HL-60/S4 (cell line): ENCODE results near the gene ARHGAP9.
"Not testable (repeated sequence)": the region's sequence is repeated elsewhere in the genome, so short reads cannot be mapped to it uniquely, and the experiment has no call there.

ENCODE experiments used
- in situ Hi-C: fragments of 300-500 bp; cut with MboI; formaldehyde crosslinking; loops from 2 replicates; pipeline ENCODE4 v1.14.3; 2022; ENCODE audit warnings: low sequenced_read_pairs

The ARHGAP9 gene

DNA sequence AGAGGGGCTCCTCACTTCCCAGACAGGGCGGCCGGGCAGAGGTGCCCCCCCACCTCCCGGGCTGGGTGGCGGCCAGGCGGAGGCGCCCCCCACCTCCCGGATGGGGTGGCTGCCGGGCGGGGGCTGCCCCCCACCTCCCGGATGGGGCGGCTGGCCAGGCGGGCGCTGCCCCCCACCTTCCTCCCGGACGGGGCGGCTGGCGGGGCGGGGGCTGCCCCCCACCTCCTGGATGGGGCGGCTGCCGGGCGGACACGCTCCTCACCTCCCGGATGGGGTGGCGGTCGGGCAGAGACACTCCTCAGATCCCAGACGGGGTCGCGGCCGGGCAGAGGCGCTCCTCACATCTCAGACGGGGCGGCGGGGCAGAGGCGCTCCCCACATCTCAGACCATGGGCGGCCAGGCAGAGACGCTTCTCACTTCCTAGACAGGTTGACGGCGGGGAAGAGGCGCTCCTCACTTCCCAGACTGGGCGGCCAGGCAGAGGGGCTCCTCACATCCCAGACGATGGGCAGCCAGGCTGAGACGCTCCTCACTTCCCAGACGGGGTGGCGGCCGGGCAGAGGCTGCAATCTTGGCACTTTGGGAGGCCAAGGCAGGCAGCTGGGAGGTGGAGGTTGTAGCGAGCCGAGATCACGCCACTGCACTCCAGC lies 15.5 kb upstream of the ARHGAP9 start:
- in situ Hi-C loops: not testable (repeated sequence)

DNA sequence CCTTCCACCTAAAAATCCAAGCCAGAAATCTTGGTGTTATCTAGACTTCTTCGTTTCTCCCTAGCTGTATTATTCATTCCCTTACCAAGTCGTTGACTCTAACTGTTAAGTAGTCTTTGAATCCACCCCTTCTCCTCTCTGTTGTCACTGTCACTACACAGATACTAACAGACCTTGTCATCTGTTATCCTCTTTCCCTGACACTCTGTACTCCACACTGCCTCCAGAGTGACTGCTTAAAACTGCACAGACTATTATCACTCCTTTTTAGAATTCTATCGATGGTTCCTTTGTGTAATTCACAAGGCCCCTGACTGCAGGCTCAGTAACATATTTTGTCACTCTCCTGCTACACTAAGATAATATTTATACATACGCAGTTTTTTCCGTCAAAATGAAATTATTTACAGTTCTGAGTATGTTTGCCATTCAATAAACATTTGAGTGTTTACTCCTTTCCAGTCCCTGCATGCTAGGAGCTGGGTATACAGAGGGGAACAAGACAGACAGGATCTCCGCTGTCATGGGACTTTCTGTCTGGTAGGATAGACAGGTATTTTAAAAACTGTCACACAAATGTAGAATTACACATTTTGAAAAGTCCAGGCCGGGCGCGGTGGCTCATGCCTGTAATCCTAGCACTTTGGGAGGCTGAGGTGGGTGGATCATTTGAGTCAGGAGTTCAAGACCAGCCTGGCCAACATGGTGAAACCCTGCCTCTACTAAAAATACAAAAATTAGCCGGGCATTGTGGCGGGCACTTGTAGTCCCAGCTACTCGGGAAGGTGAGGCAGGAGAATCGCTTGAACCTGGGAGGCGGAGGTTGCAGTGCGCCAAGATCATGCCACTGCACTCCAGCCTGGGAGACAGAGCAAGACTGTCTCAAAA lies 12.0 kb upstream of the ARHGAP9 start:
- in situ Hi-C loops: no loop called here

DNA sequence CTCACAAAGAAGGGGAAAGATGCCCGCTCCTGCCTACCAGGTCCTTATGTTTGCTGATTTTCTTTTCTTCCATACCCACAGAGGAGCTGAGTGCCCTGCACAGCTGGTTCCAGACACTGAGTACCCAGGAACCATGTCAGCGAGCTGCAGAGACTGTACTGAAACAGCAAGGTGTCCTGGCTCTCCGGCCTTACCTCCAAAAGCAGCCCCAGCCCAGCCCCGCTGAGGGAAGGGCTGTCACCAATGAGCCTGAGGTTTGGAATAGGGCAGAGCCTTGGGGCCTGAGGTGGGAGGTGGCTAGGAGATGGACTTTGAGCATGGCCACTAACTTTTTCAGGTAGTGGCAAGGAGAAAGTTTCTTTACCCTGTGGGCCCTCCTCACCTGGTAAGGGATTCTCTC lies 10.5 kb upstream of the ARHGAP9 start:
- in situ Hi-C loops: no loop called here

GRCh38 chr12:57489157-57489641 lies 9.5 kb upstream of the ARHGAP9 start:
- in situ Hi-C loops: no loop called here

DNA sequence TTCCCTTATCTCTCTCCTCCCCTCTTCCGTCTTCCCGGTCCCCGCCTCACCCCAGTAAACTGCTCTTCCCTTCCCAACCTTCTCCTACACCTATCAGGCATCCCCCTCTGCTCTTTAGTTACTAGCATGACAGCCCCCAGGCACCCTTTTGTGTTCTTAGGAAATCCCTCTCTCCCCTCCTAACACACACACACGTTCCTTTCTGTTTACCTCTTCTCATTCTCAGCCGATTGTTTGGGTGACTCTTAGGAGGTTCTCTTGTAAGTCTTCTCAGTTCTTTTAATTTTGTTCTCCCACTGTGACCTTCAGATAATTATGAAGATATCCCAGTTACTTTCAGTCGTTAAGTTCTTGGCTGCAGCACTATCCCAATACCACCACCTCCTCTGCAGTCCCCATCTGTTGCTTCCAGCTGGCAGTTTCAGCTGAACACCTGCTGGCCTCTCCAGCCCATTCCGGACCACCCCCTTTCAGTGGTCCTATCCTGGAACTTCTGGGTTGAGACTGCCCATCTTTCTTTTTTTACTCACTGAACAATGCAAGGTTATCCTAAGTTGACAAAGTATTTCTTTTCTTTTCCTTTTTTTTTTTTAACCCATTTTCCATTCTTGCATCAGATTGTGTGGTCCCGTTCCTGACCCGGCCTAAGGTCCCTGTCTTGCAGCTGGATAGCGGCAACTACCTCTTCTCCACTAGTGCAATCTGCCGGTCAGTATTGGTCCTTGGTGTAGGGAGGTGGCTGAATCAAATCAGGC lies 8.9 kb upstream of the ARHGAP9 start:
- in situ Hi-C loops: no loop called here

- in situ Hi-C loops: no loop called here
Observed at GRCh38 chr12:57487597-57488401, 8.1 kb upstream of the ARHGAP9 start, which contains the start of gene MARS1. MARS1 (plus strand) TSS chr12:57488068; CDS start chr12:57488091, 23 bp downstream.

DNA sequence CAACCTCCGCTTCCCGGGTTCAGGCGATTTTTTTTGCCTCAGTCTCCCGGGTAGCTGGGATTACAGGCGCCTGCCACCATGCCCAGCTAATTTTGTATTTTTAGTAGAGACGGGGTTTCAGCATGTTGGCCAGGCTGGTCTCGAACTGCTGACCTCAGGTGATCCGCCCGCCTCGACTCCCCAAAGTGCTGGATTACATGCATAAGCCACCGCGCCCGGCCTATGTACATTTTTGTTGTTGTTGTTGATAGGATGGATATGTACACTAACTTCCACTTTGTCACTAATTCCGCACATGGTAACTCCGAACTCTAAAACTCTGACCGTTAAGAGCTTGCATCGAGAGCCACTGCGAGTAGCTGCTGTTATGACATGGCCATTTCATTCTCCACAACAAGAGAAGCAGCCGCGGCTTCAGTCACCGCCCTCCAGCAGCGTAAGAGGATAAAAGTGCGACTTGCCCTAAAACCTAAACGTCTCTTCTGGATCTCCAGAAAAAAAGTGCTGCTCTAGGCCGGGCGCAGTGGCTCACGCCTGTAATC lies 7.5 kb upstream of the ARHGAP9 start:
- in situ Hi-C loops: no loop called here

DNA sequence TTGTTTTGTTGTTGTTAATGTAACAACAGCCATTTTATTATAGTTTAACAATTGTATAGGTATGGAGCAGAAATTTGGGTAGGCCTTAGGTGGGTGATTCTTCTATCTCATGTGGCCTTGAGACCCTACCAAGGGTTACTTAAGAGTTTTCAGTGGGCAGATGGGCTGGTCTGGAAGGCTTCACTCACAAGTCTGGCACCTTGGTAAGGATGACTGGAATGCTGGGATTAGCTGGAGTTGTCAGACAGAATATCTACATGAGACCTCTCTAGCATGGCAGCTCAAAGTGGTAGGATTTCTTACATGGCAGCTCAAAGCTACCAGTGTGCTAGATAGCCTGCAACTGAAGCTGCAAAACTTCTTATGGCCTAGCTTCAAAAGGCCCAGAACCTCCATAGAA lies 6.0 kb upstream of the ARHGAP9 start:
- in situ Hi-C loops: no loop called here

DNA sequence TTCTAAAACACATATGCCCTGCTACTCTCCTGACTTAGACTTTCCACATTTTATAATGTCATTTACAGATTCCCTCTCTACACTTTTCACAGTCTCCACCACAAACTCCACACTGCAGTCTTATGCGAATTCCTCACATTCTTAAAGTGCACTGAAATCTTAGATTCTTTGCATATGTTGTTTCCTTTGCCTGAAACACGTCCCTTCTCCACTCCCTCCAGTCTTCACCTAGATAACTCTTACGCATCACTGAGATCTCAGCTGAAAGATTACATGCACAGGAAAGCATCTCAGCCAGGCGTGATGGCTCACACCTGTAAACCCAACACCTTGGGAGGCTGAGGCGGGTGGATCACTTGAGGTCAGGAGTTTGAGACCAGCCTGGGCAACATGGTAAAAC lies 3.8 kb upstream of the ARHGAP9 start:
- in situ Hi-C loops: no loop called here

DNA sequence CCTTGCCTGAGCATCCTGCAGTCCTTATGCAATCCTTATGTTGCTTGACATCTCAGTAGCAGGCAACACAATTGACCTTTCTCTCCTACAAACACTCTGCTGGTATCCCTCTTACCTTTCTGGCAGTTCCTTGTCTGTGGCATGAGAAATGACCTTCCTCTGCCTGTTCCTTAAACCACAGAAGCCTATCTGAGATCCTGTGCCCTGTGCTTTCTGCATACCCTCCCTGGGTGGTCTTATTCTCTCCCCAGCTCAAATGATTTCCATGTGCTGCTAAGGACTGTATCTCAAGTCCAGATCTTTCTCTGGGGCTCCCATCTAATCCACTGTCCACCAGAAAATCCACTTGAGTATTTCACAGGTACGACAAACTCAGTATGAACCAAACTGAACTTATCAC lies 2.0 kb upstream of the ARHGAP9 start:
- in situ Hi-C loops: no loop called here

DNA sequence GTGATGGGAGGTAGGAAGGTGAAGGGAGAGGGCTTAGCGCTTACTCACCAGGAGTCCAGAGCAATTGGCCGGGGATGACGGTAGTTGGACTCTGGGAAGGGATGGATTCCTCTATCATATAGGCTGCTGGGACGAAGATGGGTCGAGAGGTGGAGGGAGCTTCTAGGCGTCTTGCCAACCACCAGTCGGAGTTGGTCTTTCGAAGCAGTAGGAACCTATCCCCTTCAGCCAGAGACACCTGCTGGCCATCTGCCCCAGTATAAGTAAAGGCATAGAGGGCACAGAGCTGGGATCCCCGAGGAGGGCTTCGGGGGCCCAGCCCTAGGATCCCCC lies 657 bp downstream of the ARHGAP9 start:
- in situ Hi-C loops: no loop called here

- in situ Hi-C loops: no loop called here
Observed at GRCh38 chr12:57477710-57478681, 1.7 kb downstream of the ARHGAP9 start.

DNA sequence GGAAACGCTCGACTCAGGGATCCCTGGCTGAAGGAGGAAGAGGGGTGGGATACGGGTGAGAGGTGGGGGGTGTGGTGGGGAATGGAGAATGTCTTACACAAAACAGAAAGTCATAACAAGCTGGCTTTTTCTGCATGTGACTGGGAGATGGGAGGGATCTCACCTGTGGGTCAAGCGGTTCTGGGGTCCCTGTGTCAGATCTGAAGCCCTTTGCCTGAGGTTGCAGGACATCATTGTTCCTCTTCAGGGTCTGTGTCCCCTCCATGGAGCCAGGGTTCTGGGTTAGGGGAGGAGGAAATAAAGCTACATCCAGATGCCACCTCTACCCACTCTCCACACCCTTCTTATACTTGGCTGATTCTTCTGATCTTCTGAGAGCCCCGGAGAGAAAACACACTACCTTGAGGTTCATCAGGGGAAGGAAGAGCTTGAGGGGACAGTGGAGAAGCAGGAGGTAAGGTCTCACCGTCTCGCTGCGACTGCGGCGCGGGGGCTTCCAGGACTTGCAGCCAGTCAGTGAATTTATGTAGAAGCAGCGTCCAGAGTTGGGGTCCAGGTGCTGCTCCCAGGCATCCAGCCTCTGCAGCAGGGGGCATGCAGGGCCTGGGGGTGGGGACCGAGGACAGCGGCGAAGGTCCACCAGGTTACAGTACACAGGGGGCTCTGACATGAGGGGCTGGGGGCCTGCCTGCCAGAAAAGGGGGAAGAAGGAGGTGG lies 2.5 kb downstream of the ARHGAP9 start:
- in situ Hi-C loops: no loop called here

- in situ Hi-C loops: no loop called here
Observed at GRCh38 chr12:57476162-57476992, 3.3 kb downstream of the ARHGAP9 start.

GRCh38 chr12:57475271-57476161 lies 4.2 kb downstream of the ARHGAP9 start:
- in situ Hi-C loops: no loop called here

GRCh38 chr12:57474862-57475261 lies 4.8 kb downstream of the ARHGAP9 start:
- in situ Hi-C loops: no loop called here

DNA sequence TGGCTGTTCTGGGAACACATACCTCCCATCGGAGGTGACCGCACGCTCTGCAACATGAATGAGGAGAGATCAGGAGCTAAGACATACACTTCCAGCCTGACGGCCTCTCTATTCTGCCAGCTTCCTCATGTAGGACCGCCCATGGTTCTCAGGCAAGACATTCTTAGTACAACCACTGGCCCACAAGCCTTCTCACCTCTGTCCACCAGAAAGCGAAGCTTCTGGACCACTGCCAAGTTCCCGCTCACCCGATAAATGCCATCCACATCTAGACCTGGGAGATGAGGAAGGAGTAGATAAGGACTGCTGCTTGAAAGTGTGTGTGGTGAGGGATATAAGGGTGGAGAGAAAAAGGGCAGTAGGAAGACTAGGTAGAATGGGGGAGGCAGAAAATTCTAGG lies 5.2 kb downstream of the ARHGAP9 start:
- in situ Hi-C loops: no loop called here
